Stimulated activated CD4-positive, alpha-beta T cell treated with anti-CD3 and anti-CD28 coated beads, TNF-alpha, amount 100 ng/mL, for 48 hours (primary cell): Measurements from ENCODE around the gene MAP4K1.

Experiments used
- DNase-seq, 3 donors: peaks; one replicate each; pipeline ENCODE4 v3.0.0-alpha.2; 2020; ENCODE audit warnings: low read depth in 3 of 3

Gene MAP4K1

DNA sequence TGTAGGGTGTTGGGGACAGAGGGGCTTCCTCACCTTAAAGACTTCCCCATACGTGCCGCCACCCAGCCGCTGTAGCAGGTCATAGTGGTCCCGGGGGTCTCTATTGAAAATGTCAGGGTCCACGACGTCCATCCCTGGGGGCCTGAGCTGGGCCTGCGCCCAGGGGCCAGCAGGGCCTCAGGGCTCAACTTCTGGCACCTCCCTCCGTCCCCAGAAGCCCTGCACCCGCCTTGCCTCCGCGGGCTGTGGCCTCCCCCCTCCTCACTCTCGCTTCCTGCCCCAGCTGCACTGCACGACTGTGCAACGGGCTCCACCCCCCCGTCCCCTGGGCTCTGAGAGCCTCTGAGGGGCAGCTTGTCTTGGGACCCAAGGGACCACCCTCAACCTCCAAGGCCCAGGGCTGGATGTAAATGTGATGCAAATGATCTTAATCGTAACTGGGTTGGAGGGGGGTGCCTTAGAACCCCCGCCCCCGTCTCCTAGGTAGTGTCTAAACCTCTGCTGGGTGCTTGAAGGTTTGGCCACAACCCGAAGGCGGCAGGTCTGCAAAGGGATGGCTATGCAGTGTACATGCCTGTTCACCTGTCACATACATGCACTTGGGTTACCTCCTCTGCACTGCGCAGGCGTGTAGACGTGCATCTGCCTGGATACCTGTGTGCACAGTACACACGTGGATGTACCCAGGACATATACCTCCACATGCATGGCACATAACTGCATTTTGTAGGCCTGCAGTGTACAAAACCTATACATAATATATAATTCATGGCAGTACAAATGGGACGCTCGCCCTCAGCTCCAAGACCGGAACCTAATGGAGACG, at the start of gene MAP4K1:
MAP4K1 (minus strand) TSS at position 190 of the 826 bp plus-strand sequence; CDS start at position 132, 58 bp downstream.
- DNase-seq, result peak; percentile 45 to 66 (median 47)

DNA sequence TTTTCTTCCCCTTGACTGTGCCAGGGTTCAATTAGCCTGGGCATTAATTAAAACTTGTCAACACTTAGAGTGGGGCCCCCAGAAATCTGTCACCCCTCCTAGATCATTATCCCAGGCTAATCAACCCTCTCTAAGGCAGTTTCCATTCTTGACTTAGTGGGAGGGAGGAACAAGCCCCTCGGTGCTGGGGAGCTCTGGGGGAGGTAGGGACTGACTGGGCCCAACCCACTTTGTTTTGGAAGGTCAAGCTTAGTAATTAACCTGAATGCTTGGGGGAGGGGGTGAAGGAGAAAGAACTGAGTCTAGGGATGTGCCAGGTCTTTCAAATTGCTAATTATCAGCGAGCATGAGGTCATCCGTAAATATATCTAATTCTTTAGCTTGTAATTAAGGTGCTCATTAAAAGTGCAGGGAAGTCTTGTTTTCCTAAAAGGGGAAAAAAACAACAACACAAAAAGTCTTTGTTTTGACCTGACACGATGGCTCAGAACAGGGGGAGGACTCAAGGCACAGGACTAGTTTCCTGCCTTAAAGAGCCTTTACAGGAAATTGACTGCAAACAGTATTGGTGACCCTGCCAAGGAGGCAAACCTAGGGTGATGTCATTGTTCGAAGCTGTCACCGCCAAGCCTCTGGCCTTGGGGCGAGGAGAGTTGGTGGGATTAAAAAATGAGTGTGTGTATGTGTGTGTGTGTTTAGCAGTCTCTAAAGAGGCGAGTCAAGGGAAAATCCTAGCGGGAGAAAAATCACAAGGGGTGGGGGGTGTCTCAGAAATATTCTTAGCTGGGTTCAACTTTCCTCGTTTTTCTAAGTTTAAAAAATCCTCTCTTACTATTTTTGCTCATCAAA, 49.1 kb upstream of the MAP4K1 start:
- DNase-seq, result no peak

GRCh38 chr19:38665950-38666662, 48.4 kb upstream of the MAP4K1 start:
- DNase-seq, result no peak

GRCh38 chr19:38665219-38665931, 47.6 kb upstream of the MAP4K1 start:
- no peak for DNase-seq

- DNase-seq, result no peak
These were observed 46.9 kb upstream of the MAP4K1 start for GRCh38 chr19:38664503-38665211.

GRCh38 chr19:38663957-38664502, 46.3 kb upstream of the MAP4K1 start:
- DNase-seq, result no peak

DNA sequence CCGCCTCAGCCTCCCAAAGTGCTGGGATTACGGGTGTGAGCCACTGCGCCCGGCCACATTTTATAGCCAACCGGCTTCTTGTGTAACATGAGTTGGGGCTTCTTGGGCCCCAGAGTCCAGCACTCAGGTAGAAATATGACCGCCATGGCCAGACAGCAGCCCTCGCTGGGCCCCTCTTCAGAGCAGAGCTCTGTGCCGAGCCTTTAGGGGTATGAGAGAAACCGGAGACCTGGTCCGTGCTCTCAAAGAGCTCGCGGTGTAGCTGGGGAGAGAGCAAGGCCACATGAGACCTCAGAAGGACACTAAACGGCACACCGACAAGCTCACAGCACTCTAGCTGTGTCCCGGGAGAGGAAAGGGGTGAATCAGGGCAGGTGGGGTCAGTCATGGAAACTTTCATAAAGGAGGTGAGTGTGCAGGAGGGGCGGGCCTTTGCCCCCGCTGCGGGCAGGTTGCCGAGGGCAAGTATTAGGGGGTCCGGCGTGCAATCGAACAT, 45.5 kb upstream of the MAP4K1 start:
- no peak for DNase-seq

- DNase-seq, result no peak
These were observed 44.9 kb upstream of the MAP4K1 start for GRCh38 chr19:38662537-38663155.

DNA sequence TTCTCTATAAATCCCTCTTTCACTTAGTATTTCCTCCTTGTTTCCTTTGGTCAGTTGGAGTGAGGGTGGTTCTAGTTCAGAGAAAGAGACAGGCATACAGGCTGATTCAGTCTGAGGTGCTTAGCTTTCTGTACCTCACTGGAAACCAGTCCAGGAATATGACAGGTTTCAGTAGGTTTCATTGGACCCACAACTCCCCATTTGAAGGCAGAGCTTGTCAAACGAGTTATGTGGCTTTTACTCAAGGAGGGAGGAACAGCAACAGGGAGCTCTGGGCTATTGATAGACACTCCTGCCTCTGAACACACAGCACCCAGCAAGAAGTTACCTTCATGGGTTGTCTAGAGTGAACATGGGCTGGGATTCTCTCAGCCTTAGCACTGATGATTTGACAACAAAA, 44.2 kb upstream of the MAP4K1 start:
- DNase-seq, result no peak

DNA sequence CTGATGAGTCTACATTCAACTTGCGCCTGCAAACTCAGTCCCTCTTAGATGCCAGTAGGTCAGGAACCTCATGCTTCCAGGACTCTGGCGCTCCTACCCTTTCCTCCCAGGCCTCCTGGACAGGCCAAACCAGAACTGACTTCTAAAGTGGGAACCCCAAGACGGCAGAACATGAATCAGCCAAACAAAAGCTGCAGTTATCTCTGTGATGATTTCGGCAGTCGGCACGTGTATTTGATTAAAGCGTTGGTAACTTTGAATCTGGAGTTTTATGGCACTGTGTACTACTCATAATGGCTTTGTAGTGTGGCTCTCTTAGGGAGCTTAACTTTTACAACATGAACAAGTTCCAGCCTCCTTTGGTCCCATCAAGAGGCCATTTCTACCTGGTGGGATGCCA, 43.4 kb upstream of the MAP4K1 start:
- DNase-seq, result no peak

DNA sequence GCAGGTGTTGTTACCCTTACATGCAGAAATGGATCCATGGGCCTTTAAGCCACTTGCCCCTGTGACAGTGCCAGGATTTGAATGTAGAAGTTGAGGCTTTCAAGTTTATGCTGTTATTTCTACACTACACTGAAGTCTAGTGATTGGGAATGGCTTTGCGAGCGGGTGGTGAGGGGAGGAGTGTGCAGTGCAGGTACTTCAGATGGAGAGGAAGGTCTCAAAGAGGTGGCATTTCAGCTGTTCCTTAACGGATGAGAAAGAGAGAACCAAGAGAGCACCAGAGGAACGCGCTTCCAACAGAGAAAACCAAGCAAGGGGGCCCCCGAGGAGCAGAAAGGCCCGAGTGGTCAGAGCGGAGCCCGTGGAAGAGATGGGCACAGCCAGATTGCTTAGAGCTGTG, 43.0 kb upstream of the MAP4K1 start:
- DNase-seq, result no peak

DNA sequence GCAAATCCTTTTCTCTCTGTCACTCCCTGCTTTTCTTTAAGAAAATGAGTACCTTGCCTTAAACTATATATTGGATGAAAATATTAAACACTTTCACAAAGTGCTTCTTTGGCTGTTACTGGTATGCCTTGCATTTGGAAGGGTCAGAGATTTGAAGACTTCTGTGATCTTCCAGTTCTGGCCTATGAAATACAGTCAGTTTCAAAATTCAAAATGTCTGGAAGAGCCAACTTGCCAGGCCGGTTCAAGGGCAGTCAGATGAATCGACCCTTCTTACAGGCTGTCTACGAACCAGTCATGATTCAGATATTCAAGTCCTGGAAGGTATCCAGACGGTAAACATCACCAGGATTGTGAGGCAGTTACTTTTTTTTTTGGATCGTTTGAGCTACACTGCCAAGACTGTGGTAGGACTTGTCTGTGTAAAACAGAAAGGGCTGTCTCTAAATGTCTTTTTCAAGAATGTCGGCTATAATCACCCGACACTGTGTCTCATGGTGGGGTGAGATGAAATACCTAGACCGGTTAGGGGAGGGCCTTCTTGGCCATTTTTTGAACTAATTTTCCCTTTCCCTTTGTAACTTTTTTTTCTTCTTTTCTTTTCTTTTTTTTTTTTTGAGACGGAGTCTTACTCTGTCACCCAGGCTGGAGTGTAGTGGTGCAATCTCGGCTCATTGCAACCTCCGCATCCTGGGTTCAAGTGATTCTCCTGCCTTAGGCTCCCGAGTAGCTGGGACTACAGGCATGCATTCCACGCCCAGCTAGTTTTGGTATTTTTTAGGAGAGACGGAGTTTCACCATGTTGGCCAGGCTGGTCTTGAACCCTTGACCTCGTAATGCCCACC, 40.9 kb upstream of the MAP4K1 start:
- DNase-seq, result no peak

DNA sequence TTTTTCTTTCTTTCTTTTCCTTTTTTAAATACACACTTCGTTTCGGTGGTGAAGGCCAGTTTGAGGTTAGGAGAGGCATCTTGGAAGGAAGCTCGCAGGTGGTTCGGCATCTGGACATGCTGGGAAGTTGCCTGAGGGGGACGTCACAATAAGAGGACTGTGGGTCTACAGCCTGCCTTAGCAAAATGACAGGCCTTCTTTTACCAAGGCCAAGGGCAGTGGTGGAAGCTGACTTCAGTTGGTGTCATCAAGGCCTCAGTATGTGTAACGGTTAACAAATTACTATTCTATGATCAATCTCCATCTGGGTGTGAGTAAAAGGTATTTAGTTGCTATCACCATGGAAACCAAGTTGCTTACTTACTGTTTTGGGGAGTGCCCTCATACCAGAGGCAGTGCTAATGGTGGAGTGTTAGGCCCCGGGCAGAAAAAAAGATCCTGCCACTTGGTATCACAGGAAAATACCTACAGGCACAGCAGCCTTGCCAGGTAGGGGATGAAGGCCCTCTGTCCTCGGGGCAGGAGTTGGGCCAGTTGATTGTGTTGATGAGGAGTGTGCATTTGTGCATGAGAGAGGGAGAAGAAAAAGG, 40.0 kb upstream of the MAP4K1 start:
- no peak for DNase-seq

DNA sequence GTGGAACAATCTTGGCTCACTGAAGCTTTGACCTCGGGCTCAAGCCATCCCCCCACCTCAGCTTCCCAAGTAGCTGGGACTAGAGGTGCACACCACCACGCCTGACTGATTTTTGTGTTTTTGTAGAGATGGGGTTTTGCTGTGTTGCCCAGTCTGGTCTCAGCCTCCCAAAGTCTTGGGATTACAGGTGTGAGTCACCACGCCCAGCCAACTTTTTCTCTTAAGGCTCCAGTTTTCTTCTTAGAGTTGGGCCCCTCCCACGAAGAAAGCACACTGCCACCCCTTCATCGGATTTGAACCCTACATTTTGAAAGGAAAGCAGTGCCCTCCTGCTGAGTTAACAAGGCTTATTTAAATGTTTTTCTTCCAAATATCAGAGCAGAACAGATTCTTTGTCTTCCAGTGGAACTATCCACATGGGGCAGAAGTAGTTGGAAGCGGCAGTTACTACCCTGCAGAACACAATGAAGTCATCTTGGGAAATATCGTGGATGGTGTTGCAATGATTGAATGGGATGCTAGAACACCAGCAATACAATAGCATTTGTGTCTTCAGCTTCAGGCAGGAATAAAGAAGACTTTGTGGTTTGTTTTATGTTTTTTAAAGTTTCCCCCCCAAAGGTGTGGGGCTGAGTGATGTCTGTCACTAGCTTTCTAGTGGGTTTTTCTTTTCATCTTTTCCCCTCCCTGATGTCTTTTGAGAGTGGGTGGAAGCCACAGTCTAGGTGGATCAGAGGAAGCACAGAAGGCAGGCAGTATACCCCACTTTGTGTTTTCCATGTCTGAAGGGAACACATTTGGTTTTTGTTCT, 38.6 kb upstream of the MAP4K1 start:
- no peak for DNase-seq

GRCh38 chr19:38655148-38655824, 37.5 kb upstream of the MAP4K1 start:
- peak in 1 of 3 donors; percentile 26 for DNase-seq

DNA sequence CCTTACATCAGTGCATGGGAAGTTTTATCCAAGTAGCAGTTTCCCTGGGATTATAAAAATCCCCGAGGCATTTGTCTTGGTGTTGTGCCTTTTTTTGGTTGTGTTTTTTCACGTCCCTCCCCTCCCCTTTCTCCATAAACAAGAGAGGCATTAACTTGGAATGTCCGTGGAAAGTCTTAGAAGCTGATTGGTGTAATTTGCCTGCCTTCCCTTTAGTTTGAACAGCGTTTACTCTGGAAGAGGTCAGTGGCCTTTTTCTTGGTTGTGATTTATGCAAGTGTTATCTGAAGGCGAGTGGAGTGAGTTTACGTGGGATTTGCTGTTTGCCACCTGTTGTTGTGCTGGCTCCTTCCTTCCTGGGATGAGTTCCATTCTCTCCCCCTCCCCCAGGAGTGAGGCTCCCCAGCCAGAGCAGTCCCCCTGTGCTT, 36.9 kb upstream of the MAP4K1 start:
- DNase-seq, result no peak

GRCh38 chr19:38653028-38653571, 35.3 kb upstream of the MAP4K1 start:
- DNase-seq, result no peak
